Measurements from ENCODE around the gene CCDC194. TPM values are rescaled to one million over a fixed set of nuclear protein-coding genes. Genes with fewer than 3 reads are reported as not detected.

The CCDC194 gene
- total and polyA plus RNA-seq, 2 of the 8 experiments (the other 6 are each of a cell fraction or from before 2014, with no cell fraction given) = 0.33 TPM; not detected in 1

DNA sequence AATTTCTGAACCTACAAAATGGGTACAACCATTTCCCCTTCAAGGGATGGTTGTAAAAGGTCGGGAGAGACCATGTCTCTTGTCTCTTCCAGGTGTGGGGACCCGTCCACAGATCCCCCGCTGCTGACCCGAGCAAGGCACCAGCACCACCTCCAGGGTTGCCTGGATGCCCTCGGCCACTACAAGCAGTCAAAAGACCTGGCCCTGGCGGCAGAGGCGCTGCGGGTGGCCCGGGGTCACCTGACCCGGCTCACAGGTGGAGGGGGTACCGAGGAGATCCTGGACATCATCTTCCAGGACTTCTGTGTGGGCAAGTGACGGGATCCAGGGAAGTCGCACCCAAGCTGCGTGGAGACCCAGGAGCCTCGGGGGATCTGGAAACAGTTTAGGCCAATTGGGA, 52.6 kb downstream of the CCDC194 start (continued):
- no peak for TF ChIP-seq SUZ12 (IDR thresholded peaks at IDR 0.05; ENCODE audit: low read length)
